ENCODE measurements around the gene RBM20. TPM values are rescaled to one million over a fixed set of nuclear protein-coding genes. Genes with fewer than 3 reads are reported as not detected.
"Not testable (repeated sequence)": the region's sequence is repeated elsewhere in the genome, so short reads cannot be mapped to it uniquely, and the experiment has no call there.

The RBM20 gene
- total and polyA plus RNA-seq, 2 experiments from 2014 or later = 3.7 to 4.0 TPM

DNA sequence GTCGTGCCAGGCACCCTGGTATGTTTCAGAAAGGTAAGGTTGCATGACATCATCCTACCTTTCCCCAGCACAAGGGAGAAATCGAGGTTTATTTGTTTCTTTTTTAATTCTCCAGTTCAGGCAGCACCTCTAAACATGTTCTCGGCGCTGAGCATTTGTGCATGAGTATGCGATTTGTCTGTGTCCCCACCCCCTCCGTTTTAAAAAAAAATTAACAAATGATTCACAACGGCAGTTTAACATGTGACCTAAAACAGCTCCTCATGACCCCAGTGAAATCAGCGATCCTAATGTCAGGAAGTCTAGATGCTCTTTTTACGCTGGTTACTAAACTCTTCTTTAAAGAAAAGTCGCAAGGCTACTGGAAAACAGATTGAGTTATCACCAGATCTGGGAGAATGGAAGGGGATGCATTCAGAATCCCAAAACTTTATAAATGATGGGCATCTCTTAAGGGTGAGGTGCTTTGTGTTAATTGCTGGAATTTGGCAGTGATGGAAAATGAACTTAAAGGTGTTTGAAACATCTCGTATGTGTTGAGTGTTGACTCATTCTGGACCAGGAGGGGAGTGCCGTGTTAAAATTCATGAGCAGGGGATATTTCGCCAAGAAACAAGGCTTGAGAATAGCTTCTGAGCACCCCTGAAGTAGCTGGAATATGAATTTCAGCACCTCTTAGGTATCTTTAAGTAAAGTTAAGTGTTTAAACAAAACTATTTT is 120.8 kb downstream of the RBM20 start:
- no peak overlapping the region for H3K27ac ChIP-seq
- H3K9me2 ChIP-seq (replicated peaks; ENCODE audit: insufficient read depth) = no peaks in the 10 kb centered on the region
- no peak overlapping the region for H3K4me2 ChIP-seq
- TF ChIP-seq, protein P1, sequence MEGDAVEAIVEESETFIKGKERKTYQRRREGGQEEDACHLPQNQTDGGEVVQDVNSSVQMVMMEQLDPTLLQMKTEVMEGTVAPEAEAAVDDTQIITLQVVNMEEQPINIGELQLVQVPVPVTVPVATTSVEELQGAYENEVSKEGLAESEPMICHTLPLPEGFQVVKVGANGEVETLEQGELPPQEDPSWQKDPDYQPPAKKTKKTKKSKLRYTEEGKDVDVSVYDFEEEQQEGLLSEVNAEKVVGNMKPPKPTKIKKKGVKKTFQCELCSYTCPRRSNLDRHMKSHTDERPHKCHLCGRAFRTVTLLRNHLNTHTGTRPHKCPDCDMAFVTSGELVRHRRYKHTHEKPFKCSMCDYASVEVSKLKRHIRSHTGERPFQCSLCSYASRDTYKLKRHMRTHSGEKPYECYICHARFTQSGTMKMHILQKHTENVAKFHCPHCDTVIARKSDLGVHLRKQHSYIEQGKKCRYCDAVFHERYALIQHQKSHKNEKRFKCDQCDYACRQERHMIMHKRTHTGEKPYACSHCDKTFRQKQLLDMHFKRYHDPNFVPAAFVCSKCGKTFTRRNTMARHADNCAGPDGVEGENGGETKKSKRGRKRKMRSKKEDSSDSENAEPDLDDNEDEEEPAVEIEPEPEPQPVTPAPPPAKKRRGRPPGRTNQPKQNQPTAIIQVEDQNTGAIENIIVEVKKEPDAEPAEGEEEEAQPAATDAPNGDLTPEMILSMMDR (IDR thresholded peaks at IDR 0.05; ENCODE audit: poor library complexity) = no peak
- no peak for TF ChIP-seq EZH2 (IDR thresholded peaks at IDR 0.05; ENCODE audit: borderline replicate concordance)
- no peak for TF ChIP-seq EZH2phosphoT487 (IDR thresholded peaks at IDR 0.05; ENCODE audit: low read depth, severe bottlenecking, unreplicated experiment)
- H4K20me1 ChIP-seq (ENCODE audit: insufficient read depth, poor library complexity, severe bottlenecking) = no peaks in the 10 kb centered on the region
- H3K79me2 ChIP-seq = no peaks in the 10 kb centered on the region
- DNase-seq (ENCODE audit: low spot score) = no peak
- no peaks in the 10 kb centered on the region for H3K36me3 ChIP-seq (replicated peaks; ENCODE audit: insufficient read depth, low read depth)
- no peaks in the 10 kb centered on the region for H3K27me3 ChIP-seq
- H3K4me3 ChIP-seq = no peak overlapping the region
- H3K9me3 ChIP-seq (ENCODE audit: low read depth) = no peaks in the 10 kb centered on the region
- WGBS (ENCODE audit: low lambda C conversion rate, missing lambda C conversion rate) = 82% methylated on average over 13 of the region's 13 CpGs
- H2AFZ ChIP-seq = no peak overlapping the region
- no peaks in the 10 kb centered on the region for H3K4me1 ChIP-seq (ENCODE audit: insufficient read depth)

DNA sequence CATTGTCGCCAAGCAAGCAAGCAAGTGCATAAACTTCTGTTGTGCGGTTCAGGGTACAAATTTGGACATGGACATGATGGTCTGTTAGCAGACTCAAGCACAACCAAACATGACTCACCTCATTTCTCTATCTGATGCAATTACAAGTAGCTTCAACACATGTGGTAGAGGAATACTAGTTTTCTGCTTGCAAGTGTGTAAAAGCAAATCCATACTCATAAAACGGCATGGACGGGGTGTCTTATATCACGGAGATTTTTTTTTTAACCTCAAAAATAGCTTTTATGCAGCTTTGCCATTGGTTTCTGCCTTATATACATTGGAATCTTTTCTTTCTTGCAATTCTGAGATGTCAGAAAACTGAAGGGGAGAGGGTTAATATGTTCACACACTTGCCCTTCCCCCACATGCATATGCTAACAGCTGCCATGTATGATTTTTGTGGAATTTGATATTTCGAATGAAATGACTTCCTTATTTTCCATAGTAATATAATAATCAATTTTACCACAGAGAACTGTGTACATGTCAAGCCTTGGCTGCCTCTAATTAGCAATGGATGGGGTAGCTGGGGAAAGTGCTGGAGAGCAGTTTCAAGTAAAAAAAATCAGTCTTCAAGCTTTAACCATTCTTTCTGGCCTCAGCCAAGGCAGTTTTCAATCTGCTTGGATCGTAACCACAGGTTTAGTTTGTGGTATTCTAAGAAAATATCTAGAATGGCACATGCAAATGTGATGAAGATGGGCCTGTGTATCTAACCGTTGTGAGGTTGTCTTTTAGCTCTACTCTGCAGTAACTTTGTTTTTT is 121.6 kb downstream of the RBM20 start:
- H2AFZ ChIP-seq = no peak overlapping the region
- no peaks in the 10 kb centered on the region for H3K9me3 ChIP-seq (ENCODE audit: low read depth)
- H3K4me2 ChIP-seq = no peak overlapping the region
- TF ChIP-seq, protein P1 (IDR thresholded peaks at IDR 0.05; ENCODE audit: poor library complexity) = no peak
- TF ChIP-seq EZH2 (IDR thresholded peaks at IDR 0.05; ENCODE audit: borderline replicate concordance) (no peak), EZH2phosphoT487 (IDR thresholded peaks at IDR 0.05; ENCODE audit: low read depth, severe bottlenecking, unreplicated experiment) (no peak)
- H4K20me1 ChIP-seq (ENCODE audit: insufficient read depth, poor library complexity, severe bottlenecking) = no peaks in the 10 kb centered on the region
- no peak for DNase-seq (ENCODE audit: low spot score)
- H3K27ac ChIP-seq = no peak overlapping the region
- no peaks in the 10 kb centered on the region for H3K27me3 ChIP-seq
- H3K36me3 ChIP-seq (replicated peaks; ENCODE audit: insufficient read depth, low read depth) = no peaks in the 10 kb centered on the region
- WGBS (ENCODE audit: low lambda C conversion rate, missing lambda C conversion rate) = 85% methylated on average over 8 of the region's 8 CpGs
- no peaks in the 10 kb centered on the region for H3K4me1 ChIP-seq (ENCODE audit: insufficient read depth)
- no peaks in the 10 kb centered on the region for H3K9me2 ChIP-seq (replicated peaks; ENCODE audit: insufficient read depth)
- H3K4me3 ChIP-seq = no peak overlapping the region
- no peaks in the 10 kb centered on the region for H3K79me2 ChIP-seq

DNA sequence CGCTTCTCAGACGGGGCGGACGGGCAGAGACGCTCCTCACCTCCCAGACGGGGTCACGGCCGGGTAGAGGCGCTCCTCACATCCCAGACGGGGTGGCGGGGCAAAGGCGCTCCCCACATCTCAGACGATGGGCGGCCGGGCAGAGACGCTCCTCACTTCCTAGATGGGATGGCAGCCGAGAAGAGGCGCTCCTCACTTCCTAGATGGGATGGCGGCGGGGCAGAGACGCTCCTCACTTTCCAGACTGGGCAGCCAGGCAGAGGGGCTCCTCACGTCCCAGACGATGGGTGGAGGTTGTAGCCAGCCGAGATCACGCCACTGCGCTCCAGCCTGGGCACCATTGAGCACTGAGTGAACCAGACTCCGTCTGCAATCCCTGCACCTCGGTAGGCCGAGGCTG is 123.5 kb downstream of the RBM20 start:
- not testable (repeated sequence) for DNase-seq (ENCODE audit: low spot score); H3K9me3 ChIP-seq (ENCODE audit: low read depth); H4K20me1 ChIP-seq (ENCODE audit: insufficient read depth, poor library complexity, severe bottlenecking); H3K4me1 ChIP-seq (ENCODE audit: insufficient read depth); H3K27ac ChIP-seq; H3K4me3 ChIP-seq; H3K79me2 ChIP-seq; H2AFZ ChIP-seq; H3K4me2 ChIP-seq; H3K36me3 ChIP-seq (replicated peaks; ENCODE audit: insufficient read depth, low read depth); H3K9me2 ChIP-seq (replicated peaks; ENCODE audit: insufficient read depth); H3K27me3 ChIP-seq
- 93% methylated on average over 21 of the region's 29 CpGs for WGBS (ENCODE audit: low lambda C conversion rate, missing lambda C conversion rate)

DNA sequence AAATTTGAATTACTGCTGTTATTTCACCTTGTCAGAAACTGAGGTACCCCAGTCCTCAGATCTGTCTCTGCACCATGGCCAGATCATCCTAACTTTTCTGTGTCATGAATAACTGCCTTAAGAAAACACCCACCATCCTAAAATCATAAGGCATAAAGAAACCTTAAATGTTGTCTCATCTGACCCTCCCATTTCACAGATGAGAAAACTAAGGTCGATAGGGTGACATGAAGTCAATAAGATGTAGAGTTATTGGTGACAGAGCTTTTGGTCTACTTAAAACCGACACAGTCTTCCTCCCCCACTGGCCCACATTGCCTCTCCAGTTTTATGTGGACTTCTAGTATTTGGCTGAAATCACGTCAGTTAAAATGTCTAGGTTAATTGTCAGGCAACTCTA is 126.1 kb downstream of the RBM20 start:
- Histone ChIP-seq H3K4me3 (no peak overlapping the region), H3K79me2 (no peaks in the 10 kb centered on the region), H4K20me1 (ENCODE audit: insufficient read depth, poor library complexity, severe bottlenecking) (no peaks in the 10 kb centered on the region), H3K27ac (no peak overlapping the region), H3K4me2 (no peak overlapping the region), H3K36me3 (replicated peaks; ENCODE audit: insufficient read depth, low read depth) (no peaks in the 10 kb centered on the region), H3K9me2 (replicated peaks; ENCODE audit: insufficient read depth) (no peaks in the 10 kb centered on the region), H2AFZ (no peak overlapping the region), H3K9me3 (ENCODE audit: low read depth) (no peaks in the 10 kb centered on the region), H3K4me1 (ENCODE audit: insufficient read depth) (peaks cover 11% of the 10 kb centered on the region), H3K27me3 (no peaks in the 10 kb centered on the region)
- TF ChIP-seq, protein P1 (IDR thresholded peaks at IDR 0.05; ENCODE audit: poor library complexity) = no peak
- no peak for TF ChIP-seq EZH2 (IDR thresholded peaks at IDR 0.05; ENCODE audit: borderline replicate concordance)
- TF ChIP-seq EZH2phosphoT487 (IDR thresholded peaks at IDR 0.05; ENCODE audit: low read depth, severe bottlenecking, unreplicated experiment) = no peak
- WGBS (ENCODE audit: low lambda C conversion rate, missing lambda C conversion rate) = 90% methylated on average over 3 of the region's 3 CpGs
- DNase-seq (ENCODE audit: low spot score) = no peak

Measured in hepatocyte (in vitro differentiated cells).